ENCODE measurements around the gene CYBC1.

CYBC1 gene

DNA sequence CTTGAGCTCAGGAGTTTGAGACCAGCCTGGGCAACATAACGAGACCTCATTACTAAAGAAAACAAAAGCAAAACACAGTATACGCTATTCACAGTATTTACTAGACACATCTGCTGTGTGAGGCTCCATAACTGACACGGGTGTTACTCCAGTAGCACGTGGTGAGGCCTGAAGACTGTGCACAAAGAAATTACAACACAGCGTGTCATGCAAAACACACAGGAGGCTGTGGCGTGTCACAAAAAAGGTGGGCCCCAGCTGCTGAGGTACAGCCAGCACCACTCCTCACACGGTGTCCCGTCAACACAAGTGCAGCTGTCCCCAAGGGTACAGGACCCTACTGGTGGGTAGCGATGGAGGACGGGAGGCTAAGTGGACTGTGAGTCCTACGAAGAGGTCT is 2.7 kb downstream of the CYBC1 start:
- DNase-seq (ENCODE audit: low read depth), result no peak

DNA sequence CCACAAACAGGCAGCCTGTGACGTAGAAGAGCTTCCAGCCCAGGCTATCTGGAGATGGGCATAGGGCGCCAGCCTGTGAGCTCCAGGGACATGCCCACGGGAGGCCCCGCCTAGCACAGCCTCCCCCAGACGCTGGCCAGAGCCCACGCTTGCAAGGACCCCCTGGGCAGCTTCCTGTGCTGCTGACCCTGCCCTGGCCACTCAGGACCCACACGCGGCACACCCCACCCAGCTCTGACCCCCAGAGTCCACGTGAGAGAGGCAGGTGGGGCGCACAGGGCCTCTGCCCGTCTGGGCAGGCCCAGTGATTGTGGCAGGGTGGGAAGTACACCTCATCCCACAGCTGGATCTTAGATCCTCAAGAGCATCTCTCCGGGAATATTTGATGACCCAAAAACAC is 3.9 kb downstream of the CYBC1 start:
- no peak for DNase-seq (ENCODE audit: low read depth)

DNA sequence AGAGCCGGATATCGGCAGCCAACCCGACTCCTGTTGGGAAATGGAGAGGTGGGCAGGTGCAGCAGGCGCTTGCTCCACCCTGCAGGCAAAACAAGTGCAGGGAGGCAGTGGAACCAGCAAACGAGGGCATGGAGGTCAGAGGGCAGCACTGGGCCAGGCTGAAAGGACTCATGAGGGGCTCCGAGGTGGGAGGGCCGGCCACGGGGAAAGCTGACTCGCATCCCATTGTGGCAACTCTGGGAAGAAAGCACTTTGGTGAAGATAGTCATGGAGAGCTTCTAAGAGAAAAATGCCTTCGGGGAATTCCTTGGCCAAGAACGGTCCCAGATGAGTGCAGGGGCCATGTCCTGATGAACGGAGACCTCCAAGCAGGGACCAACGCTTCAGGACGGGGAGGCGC is 4.4 kb downstream of the CYBC1 start:
- no peak for DNase-seq (ENCODE audit: low read depth)

DNA sequence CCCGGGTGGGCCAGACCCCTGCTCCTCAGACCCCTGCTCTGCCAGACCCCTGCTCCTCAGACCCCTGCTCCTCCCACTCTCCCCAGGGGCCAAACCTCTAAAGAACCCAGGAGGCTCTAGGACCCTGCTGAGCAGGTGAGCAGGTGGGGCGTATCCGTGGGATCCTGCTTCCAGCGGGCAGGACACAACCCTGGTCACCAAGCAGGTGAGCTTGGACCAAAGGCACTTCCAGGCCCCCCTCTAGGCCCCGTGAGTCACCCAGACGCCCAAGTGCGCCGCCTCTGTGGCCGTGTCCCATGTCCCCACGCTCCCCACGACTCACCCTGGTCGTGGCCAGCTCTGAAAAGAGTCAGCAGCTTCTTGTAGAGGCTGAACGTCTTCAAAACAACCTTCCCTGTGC is 5.0 kb downstream of the CYBC1 start:
- DNase-seq (ENCODE audit: low read depth), result no peak

DNA sequence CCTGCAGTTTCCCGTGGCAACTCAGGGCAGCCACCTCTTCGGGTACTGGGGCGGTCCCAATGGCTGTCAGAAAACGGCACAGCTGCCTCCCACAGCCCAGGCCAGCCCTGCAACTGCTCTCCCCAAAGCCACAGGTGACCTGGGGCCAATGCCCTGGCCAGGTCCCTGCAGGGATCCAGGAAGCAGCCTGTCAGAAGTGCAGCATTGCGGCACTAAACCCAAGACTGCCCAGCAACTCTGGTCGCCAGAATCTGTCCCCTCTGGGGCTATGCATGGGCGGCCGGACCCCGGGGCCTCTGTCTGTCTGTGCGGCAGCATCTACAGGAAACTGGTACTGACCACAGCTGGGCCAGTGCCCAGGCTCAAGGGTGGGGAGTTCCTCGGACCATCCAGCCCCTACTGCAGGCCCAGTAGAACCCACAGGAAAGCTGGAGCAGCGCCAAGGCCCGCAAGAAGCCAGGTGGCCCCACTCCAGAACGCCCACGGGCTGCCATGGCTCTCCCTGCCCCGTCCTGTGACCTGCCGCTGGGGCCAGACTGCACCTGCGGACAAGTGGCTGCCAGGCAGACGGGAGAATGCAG is 5.5 kb downstream of the CYBC1 start:
- no peak for DNase-seq (ENCODE audit: low read depth)

DNA sequence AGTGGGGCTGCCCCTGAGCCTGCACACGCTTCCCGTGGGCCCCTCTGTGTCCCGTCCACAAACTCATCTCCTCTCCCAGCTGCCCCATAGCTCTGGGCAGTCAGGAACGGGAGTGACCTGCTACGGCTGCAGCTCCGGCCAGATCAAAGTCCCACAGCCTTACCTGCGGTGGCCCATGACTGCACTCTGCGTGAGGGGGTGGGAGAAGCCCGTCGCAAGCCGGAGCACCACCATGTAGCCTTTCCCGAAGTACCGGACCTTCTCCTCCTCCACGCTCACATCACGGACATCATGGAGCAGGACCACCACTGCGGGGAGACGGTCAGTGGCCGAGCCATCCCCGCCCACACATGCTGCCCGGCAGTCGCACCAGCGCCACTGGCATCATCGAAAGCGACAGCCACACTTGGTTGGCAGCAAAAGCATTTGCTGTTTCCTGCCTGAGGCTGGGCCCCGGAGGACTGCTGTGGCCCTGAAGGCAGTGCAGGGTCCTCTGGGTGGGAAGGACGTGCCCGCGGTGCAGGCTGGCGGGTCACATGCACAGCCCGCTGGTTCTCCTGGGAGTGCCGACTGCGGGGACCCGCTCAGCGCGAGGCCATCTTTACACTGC is 6.2 kb downstream of the CYBC1 start:
- DNase-seq (ENCODE audit: low read depth), result no peak

DNA sequence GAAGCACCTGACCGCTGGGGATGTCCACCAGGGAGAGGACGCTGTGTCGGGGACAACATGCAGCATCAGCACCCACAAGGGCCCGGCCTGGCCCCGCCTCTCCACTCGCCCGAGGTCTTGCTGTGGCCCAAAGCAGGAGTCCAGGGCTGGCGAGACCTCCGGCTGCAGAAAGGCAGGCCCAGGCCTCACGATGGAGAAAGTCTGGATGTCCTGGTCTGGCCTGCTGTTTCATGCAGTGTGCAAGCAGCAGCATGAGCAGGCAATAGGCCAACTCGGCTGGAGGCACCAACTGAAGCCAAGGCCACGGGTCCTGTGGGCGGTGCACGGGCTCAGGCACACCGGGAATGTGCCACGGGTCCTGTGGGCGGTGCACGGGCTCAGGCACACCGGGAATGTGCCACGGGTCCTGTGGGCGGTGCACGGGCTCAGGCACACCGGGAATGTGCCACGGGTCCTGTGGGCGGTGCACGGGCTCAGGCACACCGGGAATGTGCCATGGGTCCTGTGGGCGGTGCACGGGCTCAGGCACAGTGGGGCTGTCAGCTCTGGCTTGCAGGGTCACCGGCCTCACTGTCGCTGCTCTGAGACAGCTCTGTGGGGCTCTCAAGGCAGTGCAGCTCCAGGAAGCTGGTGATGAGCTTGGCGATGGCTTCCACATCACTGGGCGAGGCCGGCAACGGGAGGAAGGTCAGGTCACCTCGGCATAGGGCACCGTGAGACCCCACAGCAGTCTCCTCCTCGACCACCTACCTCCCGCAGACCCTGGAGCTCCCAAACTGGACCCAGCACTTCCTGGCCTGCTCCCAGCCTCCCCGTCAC is 6.9 kb downstream of the CYBC1 start:
- DNase-seq (ENCODE audit: low read depth), result no peak

DNA sequence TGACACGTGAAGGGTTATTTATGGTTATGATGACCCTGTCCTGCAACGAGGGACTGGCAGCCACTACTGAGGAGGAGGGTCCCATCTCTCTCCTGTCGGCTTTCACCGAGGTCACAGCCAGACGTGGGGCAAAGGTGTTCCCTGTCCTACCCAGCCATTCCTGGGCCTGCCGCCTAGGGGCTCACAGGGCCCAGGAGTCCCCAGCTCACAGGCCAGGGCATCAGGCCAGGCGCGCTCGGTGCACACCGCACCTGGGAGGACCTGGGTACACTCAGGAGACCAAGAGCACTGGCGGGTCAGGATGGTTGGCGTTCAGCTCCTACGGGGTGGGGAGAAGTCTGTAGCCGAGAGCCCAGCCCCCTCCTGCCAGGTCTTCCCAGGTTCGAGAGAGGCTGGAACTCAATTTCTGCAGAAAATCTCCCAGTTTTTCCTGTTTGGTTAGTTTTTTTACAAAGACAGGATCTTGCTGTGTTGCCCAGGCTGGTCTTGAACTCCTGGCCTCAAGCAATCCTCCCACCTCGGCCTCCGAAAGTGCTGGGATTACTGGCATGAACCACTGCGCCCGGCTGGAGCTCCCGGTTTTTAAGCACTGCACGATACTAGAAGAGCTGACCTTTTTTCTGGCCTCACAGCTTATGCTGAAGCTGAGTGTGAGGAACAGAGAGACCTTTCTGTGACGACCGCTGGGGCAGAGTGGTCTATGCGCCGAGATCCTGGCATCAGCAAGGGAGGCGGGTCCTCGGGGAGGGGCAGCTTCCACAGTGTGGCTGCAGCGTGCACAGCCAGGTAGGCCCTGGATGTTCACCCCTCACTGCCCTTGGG is 7.7 kb downstream of the CYBC1 start:
- no peak for DNase-seq (ENCODE audit: low read depth)

DNA sequence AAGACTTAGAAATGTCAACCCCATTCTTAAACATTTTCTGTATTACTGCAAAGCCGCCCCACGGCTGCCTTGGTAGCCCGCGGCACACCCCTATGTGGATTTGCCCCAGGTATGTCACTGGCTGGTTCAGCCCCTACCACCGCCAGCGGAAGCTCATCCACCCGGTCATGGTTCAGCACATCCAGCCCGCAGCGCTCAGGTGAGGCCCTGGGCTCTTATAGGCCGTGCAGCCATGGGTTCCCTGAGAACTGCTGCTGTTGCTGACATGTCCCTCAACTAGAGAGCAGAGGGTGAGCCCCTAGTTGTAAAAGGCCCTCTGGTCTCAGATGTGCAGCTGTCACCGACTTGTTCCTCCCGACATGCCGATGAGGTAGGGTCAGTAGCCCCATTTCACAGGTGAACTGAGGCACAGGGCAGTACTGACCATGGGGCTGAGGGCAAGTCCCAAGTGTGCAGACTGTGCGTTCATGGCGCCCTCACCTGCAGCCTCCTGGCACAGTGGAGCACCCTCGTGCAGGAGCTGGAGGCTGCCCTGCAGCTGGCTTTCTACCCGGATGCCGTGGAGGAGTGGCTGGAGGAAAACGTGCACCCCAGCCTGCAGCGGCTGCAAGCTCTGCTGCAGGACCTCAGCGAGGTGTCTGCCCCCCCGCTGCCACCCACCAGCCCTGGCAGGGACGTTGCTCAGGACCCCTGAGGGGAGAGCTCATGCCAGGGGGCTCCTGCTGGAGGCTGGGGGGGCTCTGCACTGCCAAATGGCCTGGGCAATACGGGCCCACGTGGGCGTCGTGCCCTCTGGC is 8.7 kb downstream of the CYBC1 start:
- no peak for DNase-seq (ENCODE audit: low read depth)

DNA sequence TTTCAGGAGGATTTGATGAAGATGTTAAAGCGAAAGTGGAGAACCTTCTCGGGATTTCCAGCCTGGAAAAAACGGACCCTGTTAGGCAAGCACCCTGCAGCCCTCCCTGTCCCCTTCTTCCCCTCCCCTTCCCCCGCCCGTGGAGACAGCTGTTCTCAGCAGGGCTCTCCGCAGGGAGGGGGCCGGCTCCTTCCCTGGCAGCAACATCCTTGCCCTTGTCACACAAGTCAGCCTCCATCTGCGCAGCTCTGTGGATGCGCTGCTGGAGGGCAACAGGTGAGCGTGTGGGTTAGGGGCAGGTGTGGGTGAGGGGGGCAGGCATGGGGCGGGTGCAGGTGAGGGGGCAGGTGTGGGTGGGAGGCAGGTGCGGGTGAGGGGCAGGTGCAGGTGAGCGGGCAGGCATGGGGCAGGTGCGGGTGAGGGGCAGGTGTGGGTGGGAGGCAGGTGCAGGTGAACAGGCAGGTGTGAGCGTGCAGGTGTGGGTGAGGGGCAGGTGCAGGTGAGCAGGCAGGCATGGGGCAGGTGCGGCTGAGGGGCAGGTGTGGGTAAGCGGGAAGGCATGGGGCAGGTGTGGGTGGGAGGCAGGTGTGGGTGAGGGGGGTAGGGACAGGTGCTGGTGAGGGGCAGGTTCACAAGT is 9.4 kb downstream of the CYBC1 start:
- no peak for DNase-seq (ENCODE audit: low read depth)

DNA sequence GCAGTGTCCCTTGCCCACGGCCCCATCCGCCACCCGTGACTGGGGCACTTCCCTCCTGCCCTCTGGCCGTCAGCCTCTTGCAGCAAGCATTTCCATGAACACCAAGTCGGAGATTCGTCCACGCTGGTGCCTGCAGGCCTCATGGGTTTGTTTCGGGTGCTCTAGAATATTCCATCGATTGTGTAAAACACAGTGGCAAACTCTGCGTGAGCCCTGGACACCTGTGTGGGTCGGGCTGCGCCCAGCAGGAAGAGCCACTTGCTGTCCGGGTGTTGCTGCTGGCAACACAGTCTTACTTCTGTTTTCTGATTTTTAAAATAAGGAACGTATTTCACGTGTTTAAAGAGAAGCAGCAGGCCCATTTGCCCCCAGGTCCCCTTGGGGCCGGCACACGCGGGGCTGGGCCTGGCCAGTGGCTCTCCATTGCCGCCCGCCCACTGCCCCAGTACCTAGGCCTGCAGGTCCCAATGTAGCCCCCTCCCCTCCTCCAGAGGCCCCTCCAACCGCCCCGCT is 10.0 kb downstream of the CYBC1 start:
- DNase-seq (ENCODE audit: low read depth), result no peak

DNA sequence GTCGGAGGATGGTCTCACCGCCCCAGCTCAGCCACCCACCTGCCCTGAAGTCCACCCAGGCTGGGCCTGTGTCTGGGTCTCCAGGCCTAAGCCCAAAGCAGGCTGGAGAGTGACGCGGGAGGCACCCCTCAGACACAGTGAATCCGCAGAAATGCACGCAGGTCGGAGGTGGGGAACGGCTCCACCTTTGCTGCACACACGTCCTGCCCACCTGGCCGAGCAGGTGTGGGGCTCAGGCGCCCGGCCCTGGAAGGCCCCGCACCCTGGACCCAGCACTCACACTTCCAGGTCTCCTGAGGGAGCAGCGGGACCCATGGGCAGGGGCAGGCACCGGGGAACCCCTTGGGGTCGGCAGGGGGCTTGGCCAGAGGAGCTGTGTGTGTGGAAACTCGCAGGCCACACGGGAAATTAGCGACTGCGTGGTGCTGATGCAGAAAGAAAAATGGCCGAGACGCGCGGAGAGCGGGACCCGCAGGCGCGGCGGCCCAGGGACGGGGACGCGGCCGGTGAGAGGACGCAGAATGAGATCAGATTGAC is 10.7 kb downstream of the CYBC1 start:
- DNase-seq (ENCODE audit: low read depth), result no peak

DNA sequence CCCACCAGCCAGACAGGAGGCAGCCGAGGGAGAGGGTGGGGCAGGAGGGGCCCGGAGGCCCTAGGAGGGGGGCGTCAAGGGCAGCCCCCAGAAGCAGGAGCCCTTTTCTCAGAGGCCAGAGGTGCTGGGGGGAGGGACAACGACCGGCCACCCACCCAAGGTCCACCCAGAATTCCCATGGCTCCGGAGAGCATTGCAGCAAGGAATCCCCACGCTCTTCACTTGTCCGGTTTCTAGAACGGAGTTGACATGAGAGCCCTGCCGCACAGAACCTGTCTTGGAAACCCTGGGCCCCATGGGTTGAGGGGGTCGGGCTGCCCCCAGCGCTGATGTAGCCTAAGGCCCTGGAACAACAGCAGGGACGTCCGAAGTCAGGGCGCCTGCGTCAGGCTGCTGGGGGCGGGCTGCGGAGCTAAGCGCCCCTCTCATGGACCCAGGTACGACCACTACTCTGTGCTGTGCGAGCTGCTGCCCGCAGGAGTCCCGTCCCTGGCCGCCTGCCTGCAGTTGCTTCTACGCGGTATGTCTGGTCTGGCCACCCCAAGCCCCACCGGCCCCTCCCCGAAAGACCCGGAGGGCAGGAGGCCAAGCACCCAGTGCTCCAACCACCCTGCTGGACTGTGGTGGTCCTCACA is 11.2 kb downstream of the CYBC1 start:
- no peak for DNase-seq (ENCODE audit: low read depth)

DNA sequence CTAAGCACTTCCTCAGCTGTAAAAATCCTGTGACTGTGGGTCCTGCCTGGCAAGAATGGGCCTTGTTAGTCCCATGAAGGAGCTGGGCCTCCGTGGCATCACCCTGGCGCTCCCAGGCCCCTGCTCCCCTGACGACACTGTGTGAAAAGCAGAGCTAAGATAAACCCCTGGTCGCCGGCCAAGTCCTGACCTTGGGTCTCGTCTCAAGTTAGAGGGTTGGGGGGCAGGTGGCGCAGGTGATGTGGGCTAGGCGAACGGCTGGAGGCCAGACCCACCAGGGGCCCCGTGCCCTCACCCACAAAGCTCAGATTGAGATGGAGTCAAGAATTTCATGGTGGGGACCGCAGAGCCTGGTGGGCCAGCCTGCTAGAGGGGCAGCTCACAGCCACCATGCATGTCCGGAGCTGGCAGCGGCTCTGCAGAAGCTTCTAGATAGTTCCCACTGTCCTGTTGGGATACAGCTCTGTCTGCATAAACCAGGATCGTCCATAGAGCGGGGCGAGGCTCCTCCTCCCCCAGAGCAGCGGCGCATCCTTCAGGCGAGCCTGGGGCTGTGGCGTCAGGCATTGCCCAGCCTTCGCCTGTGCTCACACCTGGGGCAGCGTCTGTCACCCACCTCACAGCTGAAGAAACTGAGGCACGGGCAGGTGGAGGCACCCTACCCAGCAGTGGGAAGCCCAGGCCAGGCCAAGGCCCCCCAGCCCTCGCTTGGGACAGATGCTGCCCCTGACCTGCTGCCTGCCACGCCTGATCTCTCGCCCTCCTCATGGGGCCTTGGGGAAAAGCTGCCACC is 12.0 kb downstream of the CYBC1 start:
- no peak for DNase-seq (ENCODE audit: low read depth)

DNA sequence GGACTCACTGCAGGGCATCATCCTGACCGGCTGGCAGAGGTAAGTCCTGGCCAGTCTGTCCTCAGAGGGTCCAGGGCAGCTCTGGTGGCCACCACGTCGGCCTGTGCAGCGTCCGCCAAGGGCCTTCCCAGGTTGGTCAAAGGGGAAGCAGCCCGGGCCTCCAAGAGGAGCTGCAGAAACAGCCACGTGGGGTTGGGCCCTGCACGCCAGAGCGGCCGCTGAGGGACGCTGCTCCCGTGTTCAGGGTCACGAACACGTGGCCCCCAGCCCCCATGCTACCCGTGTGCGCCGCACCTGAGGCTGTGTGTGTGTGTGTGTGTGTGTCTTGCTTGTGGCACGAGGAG is 13.3 kb downstream of the CYBC1 start:
- DNase-seq (ENCODE audit: low read depth), result no peak

DNA sequence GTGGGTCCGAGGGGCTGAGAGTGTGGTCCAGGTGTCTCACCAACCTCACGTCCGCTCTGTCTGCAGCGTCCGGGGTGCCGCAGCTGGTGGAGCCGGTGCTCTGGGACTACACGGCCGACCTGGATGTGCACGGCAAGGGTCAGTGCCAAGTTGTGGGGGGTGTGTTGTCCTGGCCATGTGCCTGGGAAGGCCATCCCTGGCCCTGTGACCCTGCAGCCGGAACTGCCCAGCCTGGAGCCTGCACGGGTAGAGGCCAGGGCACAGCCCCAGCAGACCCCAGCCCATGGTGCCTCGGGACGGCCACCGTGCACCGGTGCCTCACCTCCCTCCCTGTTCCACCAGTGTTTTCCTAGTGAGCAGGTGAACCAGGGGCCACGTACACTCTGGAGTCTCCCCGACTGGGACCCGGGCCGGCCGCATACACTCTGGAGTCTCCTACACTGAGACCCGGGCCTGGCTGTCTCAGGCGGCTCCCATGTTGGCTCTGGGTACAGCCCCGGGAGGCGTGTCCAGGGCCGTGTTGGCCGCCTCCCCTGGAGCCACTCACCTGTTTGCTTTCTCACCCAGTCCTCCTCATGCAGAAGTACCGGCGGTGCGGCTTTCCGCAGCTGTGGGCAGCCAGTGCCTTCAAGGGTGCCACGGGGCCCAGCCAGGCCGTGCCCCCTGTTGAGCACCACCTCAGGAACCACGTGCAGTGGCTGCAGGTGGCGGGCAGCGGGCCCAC is 13.8 kb downstream of the CYBC1 start:
- no peak for DNase-seq (ENCODE audit: low read depth)

DNA sequence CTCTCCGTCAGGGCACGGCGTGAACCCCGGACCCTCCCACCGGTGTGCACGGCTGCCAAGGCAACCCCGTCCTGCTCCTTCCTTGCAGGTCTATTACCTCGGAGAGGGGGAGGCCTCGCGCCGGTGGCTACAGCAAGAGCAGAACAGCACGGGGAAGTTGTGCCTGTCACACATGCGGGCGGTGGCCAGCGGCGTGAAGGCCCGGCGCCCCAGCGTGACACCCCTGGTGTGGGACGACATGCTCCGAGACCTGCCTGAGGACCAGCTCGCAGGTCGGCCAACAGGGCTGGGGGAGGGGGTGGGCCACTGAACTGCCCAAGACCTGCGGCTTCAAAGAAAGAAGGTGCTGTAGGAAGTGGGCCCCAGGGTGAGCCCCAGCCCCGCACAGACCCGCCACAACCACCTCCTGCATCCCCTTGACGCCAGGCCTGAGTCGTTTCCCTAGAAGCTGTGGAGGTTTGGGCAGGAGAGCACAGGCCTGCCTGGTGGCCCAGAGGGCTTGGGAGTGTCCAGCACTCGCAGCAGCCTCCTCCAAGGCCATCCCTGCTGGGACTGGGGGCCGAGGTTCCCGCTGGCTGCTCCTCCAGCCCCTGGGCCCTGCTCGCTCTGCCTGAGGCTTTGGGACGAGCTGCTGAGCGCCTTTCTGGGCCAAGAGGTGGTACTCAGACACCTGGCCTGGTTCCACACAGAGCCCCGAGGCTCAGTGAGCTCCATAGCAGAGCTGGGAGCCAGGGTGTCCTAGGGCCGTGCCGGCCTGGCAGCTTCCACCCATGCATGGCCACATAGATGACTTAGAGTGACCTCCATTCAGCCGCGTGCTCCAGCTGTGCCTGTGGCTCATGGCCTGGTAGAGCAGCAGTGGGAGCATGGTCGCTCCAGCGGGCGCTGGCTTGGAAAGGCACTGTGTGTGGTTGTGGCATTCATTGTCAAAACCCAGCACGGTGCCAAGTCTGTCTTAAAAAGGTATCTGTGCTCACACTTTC is 14.7 kb downstream of the CYBC1 start:
- DNase-seq (ENCODE audit: low read depth), result no peak

DNA sequence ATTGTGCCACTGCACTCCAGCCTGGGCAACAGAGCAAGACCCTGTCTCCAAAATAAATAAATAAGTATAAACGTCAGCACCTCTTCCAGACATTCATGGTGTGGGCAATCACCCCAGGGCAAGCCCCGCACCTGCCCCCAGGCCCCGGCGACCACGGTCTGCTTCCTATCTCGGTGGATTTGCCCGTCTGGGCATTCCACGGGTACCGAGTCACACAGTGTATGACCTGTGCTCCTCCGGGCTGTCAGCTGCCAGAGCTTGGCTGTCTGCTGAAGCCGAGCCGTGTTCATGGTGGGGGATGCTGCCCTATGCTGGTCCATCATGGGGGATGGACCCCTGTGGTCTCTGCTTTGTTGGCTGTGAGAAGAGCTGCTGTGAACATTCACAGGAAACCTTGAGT is 15.4 kb downstream of the CYBC1 start:
- DNase-seq (ENCODE audit: low read depth), result no peak

Data from activated T-cell treated with anti-CD3 and anti-CD28 coated beads for 48 hours (primary cell).